ENCODE data around the gene PERP. TPM values are rescaled to one million over a fixed set of nuclear protein-coding genes. Genes with fewer than 3 reads are reported as not detected.

PERP gene
- polyA plus RNA-seq, 3 donors: not detected

GRCh38 chr6:138094260-138094659 is 13.0 kb downstream of the PERP start:
- no CpG with 5 or more reads among the region's 1 CpG for WGBS (ENCODE audit: insufficient coverage)
- no peaks in the 10 kb centered on the region for H3K9me3 ChIP-seq (replicated peaks in 1 of 2; ENCODE audit: control insufficient read depth in 1 of 2, insufficient read depth in 1 of 2, low read length in 2 of 2)
- no peak for TF ChIP-seq CTCF (IDR thresholded peaks at IDR 0.05)
- H3K27ac Mint-ChIP-seq: no peak overlapping the region
- H3K27me3 Mint-ChIP-seq (ENCODE audit: low read depth in 3 of 3): peaks cover 0 to 16% (median 0%) of the 10 kb centered on the region in 3 donors
- H3K27ac ChIP-seq (ENCODE audit: low read depth in 1 of 2, low read length in 2 of 2): no peak overlapping the region
- no peak overlapping the region for H3K4me2 ChIP-seq (replicated peaks; ENCODE audit: extremely low read depth, low read length, poor library complexity, severe bottlenecking)
- H3K27me3 ChIP-seq (ENCODE audit: control insufficient read depth in 2 of 2, insufficient read depth in 2 of 2, low read length in 2 of 2): peaks cover 2 to 3% of the 10 kb centered on the region in 2 donors
- no peak overlapping the region for H3K4me3 Mint-ChIP-seq
- no peaks in the 10 kb centered on the region for H3K79me2 ChIP-seq (ENCODE audit: insufficient read depth, low read length)
- H3K9ac ChIP-seq (ENCODE audit: insufficient read depth, low read length, poor library complexity, severe bottlenecking): no peak overlapping the region
- peaks cover 0 to 9% (median 5%) of the 10 kb centered on the region in 7 donors for H3K9me3 Mint-ChIP-seq
- no peaks in the 10 kb centered on the region for H3K4me1 ChIP-seq (ENCODE audit: control insufficient read depth in 1 of 2, insufficient read depth in 2 of 2, low read length in 2 of 2)
- peaks cover 3% of the 10 kb centered on the region for H3K4me1 Mint-ChIP-seq
- H2AFZ ChIP-seq (ENCODE audit: insufficient read depth, low read depth, low read length, poor library complexity, severe bottlenecking): no peak overlapping the region
- no peak overlapping the region for H3K4me3 ChIP-seq (replicated peaks in 1 of 3; ENCODE audit: low read depth in 2 of 3, low read length in 3 of 3)
- no peaks in the 10 kb centered on the region for H3K36me3 ChIP-seq (replicated peaks in 1 of 2; ENCODE audit: control insufficient read depth in 1 of 2, insufficient read depth in 2 of 2, low read length in 2 of 2)
- no peaks in the 10 kb centered on the region for H3K36me3 Mint-ChIP-seq
- no peak for DNase-seq
- intact Hi-C loops (cut with micrococcal nuclease): no loop called here
- H4K20me1 ChIP-seq (ENCODE audit: insufficient read depth, low read length): no peaks in the 10 kb centered on the region

- peaks cover 3% of the 10 kb centered on the region for H3K4me1 Mint-ChIP-seq
- Histone ChIP-seq H3K36me3 (replicated peaks in 1 of 2; ENCODE audit: control insufficient read depth in 1 of 2, insufficient read depth in 2 of 2, low read length in 2 of 2) (no peaks in the 10 kb centered on the region), H4K20me1 (ENCODE audit: insufficient read depth, low read length) (no peaks in the 10 kb centered on the region), H3K4me3 (replicated peaks in 1 of 3; ENCODE audit: low read depth in 2 of 3, low read length in 3 of 3) (no peak overlapping the region), H3K9me3 (replicated peaks in 1 of 2; ENCODE audit: control insufficient read depth in 1 of 2, insufficient read depth in 1 of 2, low read length in 2 of 2) (no peaks in the 10 kb centered on the region), H3K9ac (ENCODE audit: insufficient read depth, low read length, poor library complexity, severe bottlenecking) (no peak overlapping the region), H3K27me3 (ENCODE audit: control insufficient read depth in 2 of 2, insufficient read depth in 2 of 2, low read length in 2 of 2) (peaks cover 0 to 2% of the 10 kb centered on the region in 2 donors), H2AFZ (ENCODE audit: insufficient read depth, low read depth, low read length, poor library complexity, severe bottlenecking) (no peak overlapping the region), H3K27ac (ENCODE audit: low read depth in 1 of 2, low read length in 2 of 2) (no peak overlapping the region), H3K79me2 (ENCODE audit: insufficient read depth, low read length) (no peaks in the 10 kb centered on the region), H3K4me1 (ENCODE audit: control insufficient read depth in 1 of 2, insufficient read depth in 2 of 2, low read length in 2 of 2) (no peaks in the 10 kb centered on the region), H3K4me2 (replicated peaks; ENCODE audit: extremely low read depth, low read length, poor library complexity, severe bottlenecking) (no peak overlapping the region)
- H3K27ac Mint-ChIP-seq: no peak overlapping the region
- DNase-seq: no peak
- H3K27me3 Mint-ChIP-seq (ENCODE audit: low read depth in 3 of 3): peaks cover 0 to 15% (median 0%) of the 10 kb centered on the region in 3 donors
- peaks cover 0 to 9% (median 5%) of the 10 kb centered on the region in 7 donors for H3K9me3 Mint-ChIP-seq
- intact Hi-C loops (cut with micrococcal nuclease): no loop called here
- TF ChIP-seq CTCF (IDR thresholded peaks at IDR 0.05): no peak
- H3K36me3 Mint-ChIP-seq: no peaks in the 10 kb centered on the region
- no CpG with 5 or more reads among the region's 2 CpGs for WGBS (ENCODE audit: insufficient coverage)
- no peak overlapping the region for H3K4me3 Mint-ChIP-seq
Observed at GRCh38 chr6:138093632-138094031, 13.6 kb downstream of the PERP start.

Data from CD14-positive monocyte (primary cell).